ENCODE measurements around the gene ACTL6B. TPM values are rescaled to one million over a fixed set of nuclear protein-coding genes. Genes with fewer than 3 reads are reported as not detected.

Gene ACTL6B
- total and polyA plus RNA-seq, 9 of the 15 experiments (the other 6 are each of a cell fraction or from before 2014, with no cell fraction given): not detected

- 0 out of 2 replicates have a peak, but pooled peaks have one; percentile 1 for TF ChIP-seq ARID4B (CRISPR knock-in tag; IDR thresholded peaks at IDR 0.05)
- no peak for TF ChIP-seq KAT8 (IDR thresholded peaks at IDR 0.05; ENCODE audit: low read depth)
- TF ChIP-seq CTBP1 (IDR thresholded peaks at IDR 0.05; ENCODE audit: borderline replicate concordance): no peak
- TF ChIP-seq POLR2H (tag; IDR thresholded peaks at IDR 0.05; ENCODE audit: low read depth): no peak
- peak; percentile 28 for TF ChIP-seq PRDM10 (IDR thresholded peaks at IDR 0.05; ENCODE audit: partially characterized antibody)
- no peak for TF ChIP-seq THAP7 (CRISPR knock-in tag; IDR thresholded peaks at IDR 0.05)
- no peak for TF ChIP-seq E2F4 (CRISPR knock-in tag; IDR thresholded peaks at IDR 0.05; ENCODE audit: low read depth)
- no peak for TF ChIP-seq ZNF431 (CRISPR knock-in tag; IDR thresholded peaks at IDR 0.05)
- peak; percentile 68 for TF ChIP-seq EGR1 (conservative IDR thresholded peaks at IDR 0.05)
- no peak for TF ChIP-seq E2F3 (CRISPR knock-in tag; IDR thresholded peaks at IDR 0.05)
- no peak for TF ChIP-seq TAF7 (tag; IDR thresholded peaks at IDR 0.05)
- no peak for TF ChIP-seq STAT6 (CRISPR knock-in tag; IDR thresholded peaks at IDR 0.05)
- peak in 1 of 3 experiments; percentile 5 for TF ChIP-seq YY1 (IDR thresholded peaks at IDR 0.05; ENCODE audit: borderline replicate concordance in 1 of 3, control insufficient read depth in 1 of 3, extremely low read depth in 1 of 3, insufficient read depth in 3 of 3, insufficient read length in 1 of 3, insufficient replicate concordance in 2 of 3, low read depth in 1 of 3, low read length in 2 of 3)
Measured at GRCh38 chr7:100675581-100676350, 19.5 kb upstream of the ACTL6B start (continued).

All from K562 (cell line).